HepG2 (cell line): ENCODE data around the gene JADE2. TPM values are rescaled to one million over a fixed set of nuclear protein-coding genes. Genes with fewer than 3 reads are reported as not detected.
A peak's percentile ranks its signal among the peaks of the same experiment; 100 is the strongest.

ENCODE experiments used
- AFF4 ChIP-seq: sonication (generic); formaldehyde crosslinking; IDR thresholded peaks from 2 replicates; pipeline ENCODE4 v1.4.0; 2020; ENCODE audit warnings: missing genetic modification reagents
- AHDC1 ChIP-seq: sonication (generic); formaldehyde crosslinking; IDR thresholded peaks from 2 replicates; pipeline ENCODE4 v1.5.1; 2020; ENCODE audit warnings: mild to moderate bottlenecking, missing genetic modification reagents, borderline replicate concordance
- BCLAF1 ChIP-seq: fragments of 450-650 bp; IDR thresholded peaks from 2 replicates; pipeline ENCODE4 v1.6.1; 2017; ENCODE audit warnings: mild to moderate bottlenecking
- E2F1 ChIP-seq: sonication (generic); formaldehyde crosslinking; IDR thresholded peaks from 2 replicates; pipeline ENCODE4 v1.5.0; 2020; ENCODE audit warnings: missing genetic modification reagents
- GLMP ChIP-seq: sonication (generic); formaldehyde crosslinking; IDR thresholded peaks from 2 replicates; pipeline ENCODE4 v1.9.0; 2021; ENCODE audit warnings: missing genetic modification reagents, mild to moderate bottlenecking, borderline replicate concordance
- JDP2 ChIP-seq: sonication (generic); formaldehyde crosslinking; IDR thresholded peaks from 2 replicates; pipeline ENCODE4 v1.8.1; 2022; ENCODE audit warnings: missing genetic modification reagents, borderline replicate concordance
- THAP11 ChIP-seq: IDR thresholded peaks from 2 replicates; pipeline ENCODE4 v1.6.1; 2016; ENCODE audit warnings: missing biosample characterization, missing genetic modification reagents
- TSC22D2 ChIP-seq: sonication (generic); formaldehyde crosslinking; IDR thresholded peaks from 2 replicates; pipeline ENCODE4 v1.5.1; 2020; ENCODE audit warnings: missing genetic modification reagents, mild to moderate bottlenecking, borderline replicate concordance
- ZNF580 ChIP-seq: IDR thresholded peaks from 2 replicates; pipeline ENCODE4 v1.6.1; 2016; ENCODE audit warnings: low read depth, borderline replicate concordance
- ZNF761 ChIP-seq: sonication (generic); formaldehyde crosslinking; conservative IDR thresholded peaks from 2 replicates; pipeline ENCODE4 v1.4.0; 2020; ENCODE audit warnings: mild to moderate bottlenecking, missing genetic modification reagents
- polyA plus RNA-seq, 8 experiments: library from polyadenylated mRNA; depleted of rRNA in 3 of 8; stranded (reverse) in 7 of 8; unstranded in 1 of 8; fragments of >200 nt; fragmentation: Illumina TruSeq in 4 of 8; extraction: Trizol in 4 of 8; gene quantifications; 2 replicates each; pipeline versions ENCODE4 v1.2.1 to v1.2.3, GENCODE V29; 2011 to 2016; ENCODE audit warnings: low read depth in 4 of 8, missing spikeins in 1 of 8, mixed read lengths in 1 of 8; ENCODE audit not compliant: insufficient read depth in 1 of 8
- total RNA-seq, 5 experiments: library from RNA; depleted of rRNA; stranded (reverse); fragments of >200 nt; fragmentation: Illumina TruSeq; extraction: Trizol; gene quantifications; 2 replicates each; pipeline ENCODE4 v1.2.3, GENCODE V29; 2016; ENCODE audit warnings: low read depth in 1 of 5

The JADE2 gene
- total and polyA plus RNA-seq, 2 of the 13 experiments (the other 11 are each of a cell fraction or from before 2014, with no cell fraction given), result 7.5 to 15.1 TPM

GRCh38 chr5:134527961-134528424, 2.5 kb downstream of the JADE2 start (continued):
- TF ChIP-seq BCLAF1, result no peak
- TF ChIP-seq ZNF580 (CRISPR knock-in tag), result no peak
- TF ChIP-seq ZNF761 (CRISPR knock-in tag), result peak; percentile 40; the same call in 1 of the 2 replicates
- TF ChIP-seq JDP2, result no peak
- TF ChIP-seq GLMP (CRISPR knock-in tag), result no peak
- no peak for TF ChIP-seq AFF4 (CRISPR knock-in tag)
- no peak for TF ChIP-seq E2F1 (CRISPR knock-in tag)
- no peak for TF ChIP-seq THAP11 (CRISPR knock-in tag)
- no peak for TF ChIP-seq AHDC1
- no peak for TF ChIP-seq TSC22D2 (CRISPR knock-in tag)
